GM23338 (cell line): ENCODE results near the gene ZIC2. TPM values are rescaled to one million over a fixed set of nuclear protein-coding genes. Genes with fewer than 3 reads are reported as not detected.

Experiments
- ATAC-seq: fragments of 200-7000 bp; cut with Tn5 transposase; 3 replicates; pipeline ENCODE4 v1.9.1; 2020
- DNase-seq: peaks from one replicate; pipeline ENCODE4 v3.0.0-alpha.2; 2015; ENCODE audit warnings: low spot score
- H2AFZ ChIP-seq: fragments of 200-600 bp; sonication (generic); 2 replicates; pipeline ENCODE4 v1.8.0; 2016; ENCODE audit warnings: antibody characterized with exemption, mild to moderate bottlenecking, moderate library complexity
- H3F3A ChIP-seq: fragments of 200-600 bp; sonication (generic); replicated peaks from 2 replicates; pipeline ENCODE4 v1.8.0; 2017; ENCODE audit warnings: antibody characterized with exemption, mixed run types, low read depth
- H3K27ac ChIP-seq: fragments of 200-600 bp; sonication (generic); 2 replicates; pipeline ENCODE4 v1.6.1; 2016; ENCODE audit warnings: low read depth
- H3K27me3 ChIP-seq: fragments of 200-600 bp; sonication (generic); 2 replicates; pipeline ENCODE4 v1.8.0; 2016; ENCODE audit warnings: mild to moderate bottlenecking, mixed run types, moderate library complexity; ENCODE audit not compliant: insufficient read depth
- H3K36me3 ChIP-seq: fragments of 200-600 bp; sonication (generic); 2 replicates; pipeline ENCODE4 v1.8.0; 2016; ENCODE audit warnings: mild to moderate bottlenecking; ENCODE audit not compliant: insufficient read depth
- H3K4me1 ChIP-seq: fragments of 200-600 bp; sonication (generic); 2 replicates; pipeline ENCODE4 v1.8.0; 2016; ENCODE audit warnings: mild to moderate bottlenecking, moderate library complexity; ENCODE audit not compliant: insufficient read depth
- H3K4me2 ChIP-seq: fragments of 200-600 bp; sonication (generic); 2 replicates; pipeline ENCODE4 v1.7.1; 2017; ENCODE audit warnings: mixed run types
- H3K4me3 ChIP-seq: fragments of 200-600 bp; sonication (generic); 2 replicates; pipeline ENCODE4 v1.6.1; 2016; ENCODE audit warnings: mixed run types
- H3K79me2 ChIP-seq: fragments of 200-600 bp; sonication (generic); replicated peaks from 2 replicates; pipeline ENCODE4 v1.8.0; 2017; ENCODE audit warnings: mild to moderate bottlenecking; ENCODE audit not compliant: insufficient read depth
- H3K9me2 ChIP-seq: fragments of 200-600 bp; sonication (generic); 2 replicates; pipeline ENCODE4 v1.8.0; 2017; ENCODE audit not compliant: insufficient read depth
- H4K20me1 ChIP-seq: fragments of 200-600 bp; sonication (generic); replicated peaks from 2 replicates; pipeline ENCODE4 v1.8.0; 2017; ENCODE audit warnings: mild to moderate bottlenecking; ENCODE audit not compliant: insufficient read depth
- H3K27ac Mint-ChIP-seq: 2 replicates; pipeline ENCODE4 v1.8.0; 2020; ENCODE audit warnings: inconsistent platforms, mild to moderate bottlenecking, moderate library complexity, mixed read lengths
- H3K27me3 Mint-ChIP-seq: 3 replicates; pipeline ENCODE4 v1.8.0; 2022; ENCODE audit warnings: low read depth, mild to moderate bottlenecking, moderate library complexity, mixed read lengths, inconsistent platforms; ENCODE audit not compliant: insufficient read depth, poor library complexity
- H3K36me3 Mint-ChIP-seq: 3 replicates; pipeline ENCODE4 v1.8.0; 2021; ENCODE audit warnings: low read depth, mild to moderate bottlenecking, inconsistent platforms, moderate library complexity, mixed read lengths
- H3K4me1 Mint-ChIP-seq: 3 replicates; pipeline ENCODE4 v1.8.0; 2020; ENCODE audit warnings: mild to moderate bottlenecking, inconsistent platforms, mixed read lengths
- H3K4me3 Mint-ChIP-seq: 3 replicates; pipeline ENCODE4 v1.8.0; 2021; ENCODE audit warnings: moderate library complexity, mild to moderate bottlenecking, inconsistent platforms, mixed read lengths
- H3K9me3 Mint-ChIP-seq: 3 replicates; pipeline ENCODE4 v1.8.0; 2020; ENCODE audit warnings: moderate library complexity, mild to moderate bottlenecking, inconsistent platforms, mixed read lengths
- CREB1 ChIP-seq: fragments of 250-450 bp; sonication (Bioruptor Pico); IDR thresholded peaks from 2 replicates; pipeline ENCODE4 v1.5.0; 2020; ENCODE audit warnings: low read depth, mild to moderate bottlenecking, moderate library complexity
- ETS1 ChIP-seq: IDR thresholded peaks from 2 replicates; pipeline ENCODE4 v1.6.1; 2016; ENCODE audit warnings: antibody characterized with exemption
- EZH2 ChIP-seq: fragments of 200-600 bp; sonication (generic); IDR thresholded peaks from one replicate; pipeline ENCODE4 v1.8.0; 2017; ENCODE audit warnings: antibody characterized with exemption, mild to moderate bottlenecking, low read depth; ENCODE audit not compliant: unreplicated experiment
- EZH2phosphoT487 ChIP-seq: fragments of 200-600 bp; sonication (generic); IDR thresholded peaks from one replicate; pipeline ENCODE4 v1.8.1; 2018; ENCODE audit warnings: antibody characterized with exemption; ENCODE audit not compliant: unreplicated experiment
- JUNB ChIP-seq: IDR thresholded peaks from one replicate; pipeline ENCODE4 v1.6.1; 2016; ENCODE audit warnings: antibody characterized with exemption; ENCODE audit not compliant: unreplicated experiment
- NANOG ChIP-seq: IDR thresholded peaks from 2 replicates; pipeline ENCODE4 v1.6.1; 2016; ENCODE audit warnings: antibody characterized with exemption, borderline replicate concordance
- POLR2AphosphoS5 ChIP-seq: IDR thresholded peaks from 2 replicates; pipeline ENCODE4 v1.6.1; 2016; ENCODE audit warnings: antibody characterized with exemption, low read depth
- REST ChIP-seq: IDR thresholded peaks from one replicate; pipeline ENCODE4 v1.6.1; 2018; ENCODE audit warnings: antibody characterized with exemption; ENCODE audit not compliant: unreplicated experiment
- STAT1 ChIP-seq: IDR thresholded peaks from one replicate; pipeline ENCODE4 v1.6.1; 2016; ENCODE audit warnings: antibody characterized with exemption; ENCODE audit not compliant: unreplicated experiment
- ZNF114 ChIP-seq: fragments of 250-450 bp; sonication (Bioruptor Pico); IDR thresholded peaks from 2 replicates; pipeline ENCODE4 v1.5.0; 2020; ENCODE audit warnings: mild to moderate bottlenecking, moderate library complexity
- ZNF331 ChIP-seq: fragments of 250-450 bp; sonication (Bioruptor Pico); IDR thresholded peaks from 2 replicates; pipeline ENCODE4 v1.5.0; 2020; ENCODE audit warnings: low read depth, mild to moderate bottlenecking, moderate library complexity
- ZNF462 ChIP-seq: fragments of 250-450 bp; sonication (Bioruptor Pico); IDR thresholded peaks from 2 replicates; pipeline ENCODE4 v1.5.0; 2020; ENCODE audit warnings: mild to moderate bottlenecking, moderate library complexity
- polyA plus RNA-seq: library from polyadenylated mRNA; unstranded; fragments of >200 nt; fragmentation: Nextera tagmentation; extraction: Ambion mirVana; gene quantifications from 2 replicates; pipeline ENCODE4 v1.2.1, GENCODE V29; 2016
- total RNA-seq: library from RNA; depleted of rRNA; stranded (reverse); fragments of >200 nt; shearing (Covaris generic); gene quantifications from 2 replicates; pipeline ENCODE4 v1.2.3, GENCODE V29; 2014
- TF ChIP-seq, protein P1 (sequence below), 2 experiments: fragments of 200-600 bp in 1 of 2; sonication (generic) in 1 of 2; conservative IDR thresholded peaks; 2 replicates each; pipeline versions ENCODE4 v1.5.1 to v1.6.1; 2016 to 2017; ENCODE audit warnings: antibody characterized with exemption in 2 of 2, low read depth in 2 of 2, mild to moderate bottlenecking in 2 of 2, moderate library complexity in 1 of 2

ZIC2 gene
- total and polyA plus RNA-seq, 2 experiments from 2014 or later = 63.2 to 87.9 TPM

DNA sequence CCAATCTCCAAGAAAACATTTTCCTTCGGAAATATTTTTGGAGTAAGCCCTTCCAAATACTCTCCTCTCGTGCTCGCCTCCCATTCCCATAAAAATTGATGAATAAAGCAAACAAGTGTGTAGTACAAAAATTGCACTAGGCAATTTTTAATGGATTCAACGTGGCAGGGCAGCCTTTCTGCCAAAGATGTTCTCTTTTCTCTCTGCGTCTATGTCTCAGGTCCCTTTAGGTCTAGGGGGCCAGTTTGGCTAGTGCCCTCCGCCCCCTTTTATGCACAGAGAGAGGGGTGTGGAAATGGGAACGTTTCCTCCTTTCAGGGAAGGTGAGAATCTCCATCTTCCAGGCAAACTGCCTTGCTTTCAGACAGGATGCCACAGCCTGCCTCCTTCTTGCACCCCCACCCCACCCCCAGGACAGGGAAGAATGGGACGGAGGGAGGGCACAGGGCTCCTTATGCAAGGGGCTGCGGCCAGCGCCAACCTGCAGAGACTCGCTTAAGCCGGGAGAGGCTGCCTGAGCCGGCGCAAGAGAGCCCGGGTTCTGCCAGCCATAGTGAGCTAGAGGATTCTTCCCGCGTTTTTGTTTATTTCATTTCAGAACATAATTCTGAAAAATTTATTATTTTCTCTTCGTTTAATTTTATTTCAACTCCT, 2.7 kb upstream of the ZIC2 start:
- ATAC-seq = peak; percentile 22
- DNase-seq = peak; percentile 91
- no peaks in the 10 kb centered on the region for H3K9me2 ChIP-seq
- peaks cover 37% of the 10 kb centered on the region for H3K4me1 ChIP-seq
- no peak overlapping the region for H2AFZ ChIP-seq
- Mint-ChIP-seq H3K36me3 (peaks cover 16% of the 10 kb centered on the region), H3K27me3 (peaks cover 56% of the 10 kb centered on the region), H3K4me3 (peak overlapping the region; percentile 74), H3K9me3 (peaks cover 14% of the 10 kb centered on the region), H3K4me1 (peaks cover 46% of the 10 kb centered on the region), H3K27ac (peak overlapping the region; percentile 79)
- H3K27me3 ChIP-seq = peaks cover 61% of the 10 kb centered on the region
- H3K79me2 ChIP-seq = peaks cover 31% of the 10 kb centered on the region
- H3K27ac ChIP-seq = 0 out of 2 replicates have a peak overlapping the region, but pooled peaks have one; percentile 48
- peaks cover 32% of the 10 kb centered on the region for H3F3A ChIP-seq
- no peaks in the 10 kb centered on the region for H3K36me3 ChIP-seq
- peak overlapping the region; percentile 98 for H3K4me2 ChIP-seq
- peak overlapping the region; percentile 89 for H3K4me3 ChIP-seq
- peaks cover 9% of the 10 kb centered on the region; the same call in 1 of the 2 replicates for H4K20me1 ChIP-seq
- TF ChIP-seq CREB1 (CRISPR knock-in tag) (no peak), POLR2AphosphoS5 (peak; percentile 77), REST (no peak), ETS1 (peak; percentile 47; the same call in 1 of the 2 replicates), EZH2 (peak; percentile 7), STAT1 (no peak), NANOG (no peak; the same call in 1 of the 2 replicates), ZNF114 (CRISPR knock-in tag) (no peak), JUNB (no peak), EZH2phosphoT487 (no peak), ZNF462 (CRISPR knock-in tag) (no peak), ZNF331 (CRISPR knock-in tag) (no peak)
- TF ChIP-seq, protein P1, sequence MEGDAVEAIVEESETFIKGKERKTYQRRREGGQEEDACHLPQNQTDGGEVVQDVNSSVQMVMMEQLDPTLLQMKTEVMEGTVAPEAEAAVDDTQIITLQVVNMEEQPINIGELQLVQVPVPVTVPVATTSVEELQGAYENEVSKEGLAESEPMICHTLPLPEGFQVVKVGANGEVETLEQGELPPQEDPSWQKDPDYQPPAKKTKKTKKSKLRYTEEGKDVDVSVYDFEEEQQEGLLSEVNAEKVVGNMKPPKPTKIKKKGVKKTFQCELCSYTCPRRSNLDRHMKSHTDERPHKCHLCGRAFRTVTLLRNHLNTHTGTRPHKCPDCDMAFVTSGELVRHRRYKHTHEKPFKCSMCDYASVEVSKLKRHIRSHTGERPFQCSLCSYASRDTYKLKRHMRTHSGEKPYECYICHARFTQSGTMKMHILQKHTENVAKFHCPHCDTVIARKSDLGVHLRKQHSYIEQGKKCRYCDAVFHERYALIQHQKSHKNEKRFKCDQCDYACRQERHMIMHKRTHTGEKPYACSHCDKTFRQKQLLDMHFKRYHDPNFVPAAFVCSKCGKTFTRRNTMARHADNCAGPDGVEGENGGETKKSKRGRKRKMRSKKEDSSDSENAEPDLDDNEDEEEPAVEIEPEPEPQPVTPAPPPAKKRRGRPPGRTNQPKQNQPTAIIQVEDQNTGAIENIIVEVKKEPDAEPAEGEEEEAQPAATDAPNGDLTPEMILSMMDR (conservative IDR thresholded peaks at IDR 0.05; ENCODE audit: low read depth in 2 of 2) = no peak
